HepG2 (cell line): ENCODE measurements around the gene NYAP1. TPM values are rescaled to one million over a fixed set of nuclear protein-coding genes. Genes with fewer than 3 reads are reported as not detected.

Source experiments
- ATAC-seq: fragments of 200-7000 bp; cut with Tn5 transposase; 3 replicates; pipeline ENCODE4 v1.9.1; 2020; ENCODE audit warnings: mild to moderate bottlenecking, moderate library complexity
- BruUV-seq: library from RNA; stranded (reverse); fragments of 400-500 nt; replicated peaks from 2 replicates; lab custom pipeline; 2021; lab: Mats Ljungman, UMichigan
- CTCF ChIA-PET: fragments of 300-600 bp; formaldehyde crosslinking; extraction: SDS; loops from one replicate; lab custom pipeline; 2021; ENCODE audit warnings: low total read pairs, inconsistent platforms, low intra/inter-chr PET ratio; lab: Yijun Ruan, JAX
- POLR2A ChIA-PET: fragments of 350-600 bp; sonication (Branson Sonifier 250); formaldehyde crosslinking; loops from one replicate; lab custom pipeline; 2020; ENCODE audit warnings: antibody characterized with exemption, inconsistent platforms; lab: Yijun Ruan, JAX
- DNase-seq: peaks from one replicate; pipeline ENCODE4 v3.0.0-alpha.2; 2015; ENCODE audit warnings: low spot score
- FAIRE-seq: peaks from 3 replicates; lab custom pipeline; 2011; peaks lifted over from hg19 to GRCh38; lab: Jason Lieb, UNC
- H2AFZ ChIP-seq: one replicate; pipeline ENCODE4 v1.6.1; 2011; ENCODE audit warnings: low read length, inconsistent platforms
- H3K27ac ChIP-seq: fragments of 300-600 bp; 3 replicates; pipeline ENCODE4 v1.8.0; 2011; ENCODE audit warnings: mixed run types, mild to moderate bottlenecking, mixed read lengths, low read length, inconsistent platforms; ENCODE audit not compliant: insufficient read depth; ENCODE audit errors: extremely low read length
- H3K27me3 ChIP-seq, 2 experiments: fragments of 200-600 bp in 1 of 2; 2 replicates in 1 of 2; 3 replicates in 1 of 2; pipeline versions ENCODE4 v1.6.0 to v1.8.0; 2011; ENCODE audit warnings: low read length in 2 of 2, mild to moderate bottlenecking in 2 of 2, moderate library complexity in 2 of 2, inconsistent platforms in 1 of 2; ENCODE audit not compliant: insufficient read depth in 2 of 2, control insufficient read depth in 1 of 2
- H3K36me3 ChIP-seq, 2 experiments: fragments of 200-600 bp in 1 of 2; replicated peaks in 1 of 2; 2 replicates in 1 of 2; 3 replicates in 1 of 2; pipeline versions ENCODE4 v1.5.1 to v1.8.0; 2011; ENCODE audit warnings: low read length in 2 of 2, inconsistent platforms in 1 of 2; ENCODE audit not compliant: insufficient read depth in 2 of 2, control insufficient read depth in 1 of 2
- H3K4me1 ChIP-seq: 2 replicates; pipeline ENCODE4 v1.5.1; 2012; ENCODE audit warnings: low read length, inconsistent platforms; ENCODE audit not compliant: insufficient read depth
- H3K4me2 ChIP-seq: 2 replicates; pipeline ENCODE4 v1.6.0; 2011; ENCODE audit warnings: low read depth, low read length, inconsistent platforms
- H3K4me3 ChIP-seq, 3 experiments: fragments of 200-600 bp in 1 of 3; sonication (generic), shearing (Covaris generic) in 1 of 3; replicated peaks in 1 of 3; 2 replicates each; pipeline ENCODE4 v1.5.1; 2011 to 2016; ENCODE audit warnings: low read length in 3 of 3, inconsistent platforms in 2 of 3, low read depth in 2 of 3, mild to moderate bottlenecking in 2 of 3, control low read depth in 1 of 3, mixed read lengths in 1 of 3; ENCODE audit not compliant: insufficient read depth in 1 of 3
- H3K79me2 ChIP-seq: one replicate; pipeline ENCODE4 v1.6.1; 2011; ENCODE audit warnings: low read length, inconsistent platforms; ENCODE audit not compliant: insufficient read depth
- H3K9ac ChIP-seq: 2 replicates; pipeline ENCODE4 v1.6.0; 2011; ENCODE audit warnings: mild to moderate bottlenecking, low read depth, low read length, inconsistent platforms; ENCODE audit not compliant: insufficient read depth
- H3K9me3 ChIP-seq: 2 replicates; pipeline ENCODE4 v1.5.1; 2012; ENCODE audit warnings: mild to moderate bottlenecking, low read length
- H4K20me1 ChIP-seq: 2 replicates; pipeline ENCODE4 v1.6.0; 2011; ENCODE audit warnings: inconsistent platforms, mild to moderate bottlenecking, low read length, moderate library complexity; ENCODE audit not compliant: insufficient read depth
- ATF7-NPFF ChIP-seq: sonication (generic); formaldehyde crosslinking; IDR thresholded peaks from 2 replicates; pipeline ENCODE4 v1.8.1; 2023; ENCODE audit warnings: mild to moderate bottlenecking, low read depth, missing genetic modification reagents, moderate library complexity
- CREM ChIP-seq, 2 experiments: sonication (generic) in 1 of 2; formaldehyde crosslinking in 1 of 2; IDR thresholded peaks; 2 replicates each; pipeline versions ENCODE4 v1.4.0 to v1.6.1; 2016 to 2020; ENCODE audit warnings: antibody characterized with exemption in 1 of 2, mild to moderate bottlenecking in 1 of 2, missing genetic modification reagents in 1 of 2
- EZH2 ChIP-seq: conservative IDR thresholded peaks from 2 replicates; pipeline ENCODE4 v1.6.1; 2012; ENCODE audit warnings: mild to moderate bottlenecking, low read depth, low read length, moderate library complexity
- NCOA5 ChIP-seq: sonication (generic); formaldehyde crosslinking; IDR thresholded peaks from 2 replicates; pipeline ENCODE4 v1.4.0; 2020; ENCODE audit warnings: missing genetic modification reagents
- RFXAP ChIP-seq: sonication (generic); formaldehyde crosslinking; IDR thresholded peaks from 2 replicates; pipeline ENCODE4 v1.4.0; 2020; ENCODE audit warnings: missing genetic modification reagents, borderline replicate concordance
- SNAPC2 ChIP-seq: sonication (generic); formaldehyde crosslinking; IDR thresholded peaks from 2 replicates; pipeline ENCODE4 v1.8.1; 2022; ENCODE audit warnings: mild to moderate bottlenecking, missing genetic modification reagents
- ZC3H13 ChIP-seq: sonication (generic); formaldehyde crosslinking; IDR thresholded peaks from 2 replicates; pipeline ENCODE4 v1.8.1; 2023; ENCODE audit warnings: mild to moderate bottlenecking, missing genetic modification reagents, moderate library complexity
- ZFYVE20 ChIP-seq: sonication (generic); formaldehyde crosslinking; IDR thresholded peaks from 2 replicates; pipeline ENCODE4 v1.8.0; 2023; ENCODE audit warnings: low read depth, mild to moderate bottlenecking, moderate library complexity, missing genetic modification reagents, borderline replicate concordance
- ZNF12 ChIP-seq: sonication (generic); formaldehyde crosslinking; IDR thresholded peaks from 2 replicates; pipeline ENCODE4 v1.5.0; 2020; ENCODE audit warnings: missing genetic modification reagents
- ZNF292 ChIP-seq: sonication (generic); formaldehyde crosslinking; IDR thresholded peaks from 2 replicates; pipeline ENCODE4 v1.8.1; 2022; ENCODE audit warnings: mild to moderate bottlenecking, low read depth, missing genetic modification reagents, borderline replicate concordance
- ZNF605 ChIP-seq: sonication (generic); formaldehyde crosslinking; IDR thresholded peaks from 2 replicates; pipeline ENCODE4 v1.8.0; 2022; ENCODE audit warnings: mild to moderate bottlenecking, missing genetic modification reagents
- ZSCAN25 ChIP-seq: sonication (generic); formaldehyde crosslinking; IDR thresholded peaks from 2 replicates; pipeline ENCODE4 v1.8.0; 2022; ENCODE audit warnings: mild to moderate bottlenecking, missing genetic modification reagents
- WGBS: methylation state at CpG from one replicate; pipeline ENCODE4 v1.1.6; 2017; ENCODE audit warnings: low lambda C conversion rate; 5-methylcytosine and 5-hydroxymethylcytosine counted together
- in situ Hi-C: cut with HindIII; loops from 2 replicates; pipeline ENCODE4 v1.10.0; 2017; ENCODE audit warnings: low pct_unique_long_range_greater_than_20kb; ENCODE audit not compliant: extremely low pct_ligation_motif_present
- intact Hi-C: fragments of 100-400 bp; cut with micrococcal nuclease; formaldehyde crosslinking; loops from one replicate; pipeline ENCODE4 v1.10.0; 2022; ENCODE audit not compliant: unreplicated experiment
- polyA plus RNA-seq, 8 experiments: library from polyadenylated mRNA; depleted of rRNA in 3 of 8; stranded (reverse) in 7 of 8; unstranded in 1 of 8; fragments of >200 nt; fragmentation: Illumina TruSeq in 4 of 8; extraction: Trizol in 4 of 8; gene quantifications; 2 replicates each; pipeline versions ENCODE4 v1.2.1 to v1.2.3, GENCODE V29; 2011 to 2016; ENCODE audit warnings: low read depth in 4 of 8, missing spikeins in 1 of 8, mixed read lengths in 1 of 8; ENCODE audit not compliant: insufficient read depth in 1 of 8
- total RNA-seq, 5 experiments: library from RNA; depleted of rRNA; stranded (reverse); fragments of >200 nt; fragmentation: Illumina TruSeq; extraction: Trizol; gene quantifications; 2 replicates each; pipeline ENCODE4 v1.2.3, GENCODE V29; 2016; ENCODE audit warnings: low read depth in 1 of 5
- TF ChIP-seq, protein P1 (sequence below): sonication (generic); formaldehyde crosslinking; IDR thresholded peaks from 2 replicates; pipeline ENCODE4 v1.9.0; 2022; ENCODE audit warnings: missing genetic modification reagents, mild to moderate bottlenecking, borderline replicate concordance
- TF ChIP-seq, protein P2 (sequence below): sonication (generic); formaldehyde crosslinking; IDR thresholded peaks from 2 replicates; pipeline ENCODE4 v1.8.1; 2023; ENCODE audit warnings: mild to moderate bottlenecking, inconsistent platforms, moderate library complexity, missing genetic modification reagents, borderline replicate concordance
- TF ChIP-seq, protein P3 (sequence below): sonication (generic); formaldehyde crosslinking; IDR thresholded peaks from 2 replicates; pipeline ENCODE4 v1.8.1; 2022; ENCODE audit warnings: low read depth, mild to moderate bottlenecking, missing genetic modification reagents

The NYAP1 gene
- total and polyA plus RNA-seq, 2 of the 13 experiments (the other 11 are each of a cell fraction or from before 2014, with no cell fraction given), result 0.15 to 0.46 TPM

DNA sequence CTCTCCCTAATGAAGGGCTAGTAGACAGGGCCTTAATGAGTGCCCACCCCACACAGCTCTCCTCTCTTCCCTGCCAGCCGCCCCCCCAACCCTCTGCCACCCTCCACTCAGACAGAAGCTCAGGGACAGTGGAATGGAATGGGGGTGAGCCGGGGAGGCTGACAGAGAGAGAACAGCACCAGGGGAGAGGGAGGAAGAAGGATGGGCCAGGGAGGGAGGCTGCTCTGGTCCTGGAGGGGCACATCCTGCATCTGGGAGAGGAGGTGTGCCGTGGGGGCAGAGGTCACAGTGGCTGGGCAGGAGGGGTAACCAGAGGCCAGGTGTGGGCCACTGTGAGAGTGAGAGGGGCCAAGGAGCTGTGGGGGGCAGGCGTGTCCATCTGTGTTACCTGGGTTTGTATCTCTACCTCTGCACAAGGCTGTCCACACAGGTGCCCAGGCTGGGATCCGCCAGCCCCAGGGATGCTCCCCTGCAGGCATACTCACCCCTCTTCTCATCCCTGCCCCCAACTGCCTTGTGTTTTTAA is 2.4 kb downstream of the NYAP1 start:
- in situ Hi-C loops (loop anchor here (5.0 kb wide), 1 partner anchor 81 kb away; no protein-coding TSS in a partner anchor), intact Hi-C loops (no loop called here)
- H4K20me1 ChIP-seq, result no peaks in the 10 kb centered on the region
- peaks cover 3 to 51% of the 10 kb centered on the region in 2 experiments for H3K27me3 ChIP-seq
- BruUV-seq, result no TSS peak
- H3K9me3 ChIP-seq, result no peaks in the 10 kb centered on the region
- no peak for TF ChIP-seq EZH2
- no peak for TF ChIP-seq ZNF292 (CRISPR knock-in tag)
- TF ChIP-seq ZFYVE20 (CRISPR knock-in tag), result no peak
- TF ChIP-seq RFXAP, result no peak
- TF ChIP-seq ZSCAN25 (CRISPR knock-in tag), result no peak
- no peak for TF ChIP-seq ZNF12
- no peak for TF ChIP-seq ZC3H13 (CRISPR knock-in tag)
- no peak for TF ChIP-seq SNAPC2 (CRISPR knock-in tag)
- TF ChIP-seq CREM (IDR thresholded peaks at IDR 0.05), result no peak
- no peak for TF ChIP-seq CREM (CRISPR knock-in tag; IDR thresholded peaks at IDR 0.05)
- TF ChIP-seq, protein P1, sequence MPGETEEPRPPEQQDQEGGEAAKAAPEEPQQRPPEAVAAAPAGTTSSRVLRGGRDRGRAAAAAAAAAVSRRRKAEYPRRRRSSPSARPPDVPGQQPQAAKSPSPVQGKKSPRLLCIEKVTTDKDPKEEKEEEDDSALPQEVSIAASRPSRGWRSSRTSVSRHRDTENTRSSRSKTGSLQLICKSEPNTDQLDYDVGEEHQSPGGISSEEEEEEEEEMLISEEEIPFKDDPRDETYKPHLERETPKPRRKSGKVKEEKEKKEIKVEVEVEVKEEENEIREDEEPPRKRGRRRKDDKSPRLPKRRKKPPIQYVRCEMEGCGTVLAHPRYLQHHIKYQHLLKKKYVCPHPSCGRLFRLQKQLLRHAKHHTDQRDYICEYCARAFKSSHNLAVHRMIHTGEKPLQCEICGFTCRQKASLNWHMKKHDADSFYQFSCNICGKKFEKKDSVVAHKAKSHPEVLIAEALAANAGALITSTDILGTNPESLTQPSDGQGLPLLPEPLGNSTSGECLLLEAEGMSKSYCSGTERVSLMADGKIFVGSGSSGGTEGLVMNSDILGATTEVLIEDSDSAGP (CRISPR knock-in tag), result no peak
- no peak for TF ChIP-seq ZNF605 (CRISPR knock-in tag)
- no peak for TF ChIP-seq NCOA5 (CRISPR knock-in tag)
- TF ChIP-seq ATF7-NPFF (CRISPR knock-in tag), result no peak
- TF ChIP-seq, protein P2, sequence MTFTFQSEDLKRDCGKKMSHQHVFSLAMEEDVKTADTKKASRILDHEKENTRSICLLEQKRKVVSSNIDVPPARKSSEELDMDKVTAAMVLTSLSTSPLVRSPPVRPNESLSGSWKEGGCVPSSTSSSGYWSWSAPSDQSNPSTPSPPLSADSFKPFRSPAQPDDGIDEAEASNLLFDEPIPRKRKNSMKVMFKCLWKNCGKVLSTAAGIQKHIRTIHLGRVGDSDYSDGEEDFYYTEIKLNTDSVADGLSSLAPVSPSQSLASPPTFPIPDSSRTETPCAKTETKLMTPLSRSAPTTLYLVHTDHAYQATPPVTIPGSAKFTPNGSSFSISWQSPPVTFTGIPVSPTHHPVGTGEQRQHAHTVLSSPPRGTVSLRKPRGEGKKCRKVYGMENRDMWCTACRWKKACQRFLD (CRISPR knock-in tag), result no peak
- TF ChIP-seq, protein P3, sequence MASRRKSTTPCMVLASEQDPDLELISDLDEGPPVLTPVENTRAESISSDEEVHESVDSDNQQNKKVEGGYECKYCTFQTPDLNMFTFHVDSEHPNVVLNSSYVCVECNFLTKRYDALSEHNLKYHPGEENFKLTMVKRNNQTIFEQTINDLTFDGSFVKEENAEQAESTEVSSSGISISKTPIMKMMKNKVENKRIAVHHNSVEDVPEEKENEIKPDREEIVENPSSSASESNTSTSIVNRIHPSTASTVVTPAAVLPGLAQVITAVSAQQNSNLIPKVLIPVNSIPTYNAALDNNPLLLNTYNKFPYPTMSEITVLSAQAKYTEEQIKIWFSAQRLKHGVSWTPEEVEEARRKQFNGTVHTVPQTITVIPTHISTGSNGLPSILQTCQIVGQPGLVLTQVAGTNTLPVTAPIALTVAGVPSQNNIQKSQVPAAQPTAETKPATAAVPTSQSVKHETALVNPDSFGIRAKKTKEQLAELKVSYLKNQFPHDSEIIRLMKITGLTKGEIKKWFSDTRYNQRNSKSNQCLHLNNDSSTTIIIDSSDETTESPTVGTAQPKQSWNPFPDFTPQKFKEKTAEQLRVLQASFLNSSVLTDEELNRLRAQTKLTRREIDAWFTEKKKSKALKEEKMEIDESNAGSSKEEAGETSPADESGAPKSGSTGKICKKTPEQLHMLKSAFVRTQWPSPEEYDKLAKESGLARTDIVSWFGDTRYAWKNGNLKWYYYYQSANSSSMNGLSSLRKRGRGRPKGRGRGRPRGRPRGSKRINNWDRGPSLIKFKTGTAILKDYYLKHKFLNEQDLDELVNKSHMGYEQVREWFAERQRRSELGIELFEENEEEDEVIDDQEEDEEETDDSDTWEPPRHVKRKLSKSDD (CRISPR knock-in tag), result no peak
- TF ChIP-seq, all 625 proteins: peak for 0
- Histone ChIP-seq H3K36me3 (no peaks in the 10 kb centered on the region), H3K4me1 (peaks cover 63% of the 10 kb centered on the region), H2AFZ (no peak overlapping the region), H3K27ac (no peak overlapping the region), H3K4me2 (no peak overlapping the region), H3K79me2 (no peaks in the 10 kb centered on the region), H3K4me3 (no peak overlapping the region), H3K9ac (no peak overlapping the region)
- ChIA-PET CTCF (no interaction called here), POLR2A (no interaction called here)
- no peak for ATAC-seq
- no peak for DNase-seq
- FAIRE-seq, result no peak
- 3% methylated on average over 2 of the region's 5 CpGs for WGBS
